ENCODE results near the gene AGAP1. TPM values are rescaled to one million over a fixed set of nuclear protein-coding genes. Genes with fewer than 3 reads are reported as not detected.

Gene AGAP1
- total RNA-seq, 1 donor from 2014 or later, result 39.0 TPM

- Mint-ChIP-seq H3K4me1 (ENCODE audit: low read depth) (peaks cover 16% of the 10 kb centered on the region), H3K9me3 (ENCODE audit: low read depth) (no peaks in the 10 kb centered on the region)
- TF ChIP-seq CTCF (IDR thresholded peaks at IDR 0.05), result no peak
Observed at GRCh38 chr2:235710933-235711332, 217.1 kb downstream of the AGAP1 start.

GRCh38 chr2:235711527-235711926 lies 217.7 kb downstream of the AGAP1 start:
- Mint-ChIP-seq H3K4me1 (ENCODE audit: low read depth) (peaks cover 16% of the 10 kb centered on the region), H3K27me3 (ENCODE audit: low read depth) (no peaks in the 10 kb centered on the region), H3K27ac (ENCODE audit: unreplicated experiment) (no peak overlapping the region), H3K36me3 (ENCODE audit: low read depth) (peaks cover 4% of the 10 kb centered on the region), H3K4me3 (ENCODE audit: unreplicated experiment) (no peak overlapping the region), H3K9me3 (ENCODE audit: low read depth) (no peaks in the 10 kb centered on the region)
- TF ChIP-seq CTCF (IDR thresholded peaks at IDR 0.05), result no peak
- no peak for DNase-seq (ENCODE audit: low spot score)

More at GRCh38 chr2:235710933-235711332, 217.1 kb downstream of the AGAP1 start:
- Mint-ChIP-seq H3K36me3 (ENCODE audit: low read depth) (peaks cover 4% of the 10 kb centered on the region), H3K4me3 (ENCODE audit: unreplicated experiment) (no peak overlapping the region), H3K27ac (ENCODE audit: unreplicated experiment) (no peak overlapping the region), H3K27me3 (ENCODE audit: low read depth) (no peaks in the 10 kb centered on the region)
- DNase-seq (ENCODE audit: low spot score), result no peak

GRCh38 chr2:235712176-235712575 lies 218.3 kb downstream of the AGAP1 start:
- Mint-ChIP-seq H3K9me3 (ENCODE audit: low read depth) (no peaks in the 10 kb centered on the region), H3K4me1 (ENCODE audit: low read depth) (peaks cover 16% of the 10 kb centered on the region), H3K27ac (ENCODE audit: unreplicated experiment) (no peak overlapping the region), H3K36me3 (ENCODE audit: low read depth) (peaks cover 4% of the 10 kb centered on the region), H3K27me3 (ENCODE audit: low read depth) (no peaks in the 10 kb centered on the region), H3K4me3 (ENCODE audit: unreplicated experiment) (no peak overlapping the region)
- no peak for DNase-seq (ENCODE audit: low spot score)
- no peak for TF ChIP-seq CTCF (IDR thresholded peaks at IDR 0.05)

- no peak for TF ChIP-seq CTCF (IDR thresholded peaks at IDR 0.05)
- Mint-ChIP-seq H3K4me1 (ENCODE audit: low read depth) (peaks cover 16% of the 10 kb centered on the region), H3K36me3 (ENCODE audit: low read depth) (peaks cover 5% of the 10 kb centered on the region), H3K4me3 (ENCODE audit: unreplicated experiment) (no peak overlapping the region), H3K27ac (ENCODE audit: unreplicated experiment) (no peak overlapping the region), H3K27me3 (ENCODE audit: low read depth) (no peaks in the 10 kb centered on the region), H3K9me3 (ENCODE audit: low read depth) (no peaks in the 10 kb centered on the region)
- no peak for DNase-seq (ENCODE audit: low spot score)
Observed at GRCh38 chr2:235713189-235713588, 219.3 kb downstream of the AGAP1 start.

GRCh38 chr2:235715601-235716000 lies 221.8 kb downstream of the AGAP1 start:
- no peak for TF ChIP-seq CTCF (IDR thresholded peaks at IDR 0.05)
- no peaks in the 10 kb centered on the region for H3K4me1 Mint-ChIP-seq (ENCODE audit: low read depth)
- H3K4me3 Mint-ChIP-seq (ENCODE audit: unreplicated experiment), result no peak overlapping the region
- peaks cover 5% of the 10 kb centered on the region for H3K36me3 Mint-ChIP-seq (ENCODE audit: low read depth)
- no peak for DNase-seq (ENCODE audit: low spot score)
- H3K27ac Mint-ChIP-seq (ENCODE audit: unreplicated experiment), result no peak overlapping the region
- no peaks in the 10 kb centered on the region for H3K9me3 Mint-ChIP-seq (ENCODE audit: low read depth)
- H3K27me3 Mint-ChIP-seq (ENCODE audit: low read depth), result no peaks in the 10 kb centered on the region
